PC-3 (cell line): ENCODE measurements around the gene ZNF320. TPM values are rescaled to one million over a fixed set of nuclear protein-coding genes. Genes with fewer than 3 reads are reported as not detected.
A peak's percentile ranks its signal among the peaks of the same experiment; 100 is the strongest.

Experiments used
- ATAC-seq: fragments of 200-7000 bp; cut with Tn5 transposase; 2 replicates; pipeline ENCODE4 v1.9.1; 2020; ENCODE audit warnings: mild to moderate bottlenecking, moderate library complexity
- BruUV-seq: library from RNA; stranded (reverse); fragments of 400-500 nt; replicated peaks from 2 replicates; lab custom pipeline; 2021; lab: Mats Ljungman, UMichigan
- CTCF ChIA-PET: fragments of 300-600 bp; sonication (Branson Sonifier 250); formaldehyde crosslinking; loops from one replicate; lab custom pipeline; 2022; ENCODE audit warnings: antibody characterized with exemption; lab: Charles Lee
- POLR2A ChIA-PET: fragments of 300-600 bp; sonication (Branson Sonifier 250); formaldehyde crosslinking; loops from one replicate; lab custom pipeline; 2022; ENCODE audit warnings: antibody characterized with exemption; ENCODE audit not compliant: unreplicated experiment; lab: Charles Lee
- DNase-seq: peaks from one replicate; pipeline ENCODE4 v3.0.0-alpha.2; 2015
- H2AFZ ChIP-seq: fragments of 300-600 bp; sonication (generic); 2 replicates; pipeline ENCODE4 v1.6.0; 2016; ENCODE audit warnings: antibody characterized with exemption, low read length
- H3F3A ChIP-seq: fragments of 300-600 bp; sonication (generic); one replicate; pipeline ENCODE4 v1.6.0; 2017; ENCODE audit warnings: antibody characterized with exemption, low read length, control low read depth, mild to moderate bottlenecking; ENCODE audit not compliant: unreplicated experiment
- H3K27ac ChIP-seq: fragments of 300-600 bp; sonication (generic); 2 replicates; pipeline ENCODE4 v1.5.1; 2016; ENCODE audit warnings: mild to moderate bottlenecking, low read length
- H3K27me3 ChIP-seq: fragments of 300-600 bp; sonication (generic); 2 replicates; pipeline ENCODE4 v1.6.1; 2016; ENCODE audit warnings: low read length, mixed read lengths
- H3K36me3 ChIP-seq: fragments of 300-600 bp; sonication (generic); 2 replicates; pipeline ENCODE4 v1.6.1; 2016; ENCODE audit warnings: low read depth, mixed run types, low read length, mixed read lengths
- H3K4me1 ChIP-seq: fragments of 300-600 bp; sonication (generic); 2 replicates; pipeline ENCODE4 v1.5.1; 2016; ENCODE audit warnings: low read length; ENCODE audit not compliant: insufficient read depth
- H3K4me2 ChIP-seq: fragments of 300-600 bp; sonication (generic); 2 replicates; pipeline ENCODE4 v1.6.0; 2016; ENCODE audit warnings: low read length
- H3K4me3 ChIP-seq: fragments of 300-600 bp; sonication (generic); 2 replicates; pipeline ENCODE4 v1.5.1; 2016; ENCODE audit warnings: mild to moderate bottlenecking, low read length, mixed read lengths
- H3K79me2 ChIP-seq: fragments of 300-600 bp; sonication (generic); 2 replicates; pipeline ENCODE4 v1.6.1; 2017; ENCODE audit warnings: low read length, mixed read lengths
- H3K9ac ChIP-seq: fragments of 300-600 bp; sonication (generic); 2 replicates; pipeline ENCODE4 v1.6.0; 2016; ENCODE audit warnings: mild to moderate bottlenecking, low read length
- H3K9me2 ChIP-seq: fragments of 300-600 bp; sonication (generic); replicated peaks from 2 replicates; pipeline ENCODE4 v1.6.1; 2016; ENCODE audit warnings: mixed run types, low read length, mixed read lengths
- H3K9me3 ChIP-seq: fragments of 300-600 bp; sonication (generic); 2 replicates; pipeline ENCODE4 v1.6.1; 2016; ENCODE audit warnings: low read length, mixed read lengths
- H4K20me1 ChIP-seq: fragments of 300-600 bp; sonication (generic); 2 replicates; pipeline ENCODE4 v1.6.1; 2016; ENCODE audit warnings: low read length, mixed read lengths
- CTCF ChIP-seq: fragments of 300-600 bp; sonication (generic); conservative IDR thresholded peaks from 2 replicates; pipeline ENCODE4 v1.5.1; 2017; ENCODE audit warnings: antibody characterized with exemption, low read depth, mild to moderate bottlenecking, low read length
- EZH2 ChIP-seq: fragments of 300-600 bp; sonication (generic); IDR thresholded peaks from one replicate; pipeline ENCODE4 v1.6.1; 2017; ENCODE audit warnings: antibody characterized with exemption, mild to moderate bottlenecking, low read length; ENCODE audit not compliant: unreplicated experiment
- EZH2phosphoT487 ChIP-seq: fragments of 300-600 bp; sonication (generic); IDR thresholded peaks from 2 replicates; pipeline ENCODE4 v1.6.1; 2018; ENCODE audit warnings: mild to moderate bottlenecking, antibody characterized with exemption, low read length, borderline replicate concordance
- intact Hi-C: fragments of 100-400 bp; cut with micrococcal nuclease; formaldehyde crosslinking; loops from 2 replicates; pipeline ENCODE4 v1.9.0; 2023
- total RNA-seq: library from RNA; depleted of rRNA; stranded (reverse); fragments of >200 nt; gene quantifications from 2 replicates; pipeline ENCODE4 v1.2.3, GENCODE V29; 2014

The ZNF320 gene
- total RNA-seq, 1 experiment from 2014 or later, result 10.6 TPM

DNA sequence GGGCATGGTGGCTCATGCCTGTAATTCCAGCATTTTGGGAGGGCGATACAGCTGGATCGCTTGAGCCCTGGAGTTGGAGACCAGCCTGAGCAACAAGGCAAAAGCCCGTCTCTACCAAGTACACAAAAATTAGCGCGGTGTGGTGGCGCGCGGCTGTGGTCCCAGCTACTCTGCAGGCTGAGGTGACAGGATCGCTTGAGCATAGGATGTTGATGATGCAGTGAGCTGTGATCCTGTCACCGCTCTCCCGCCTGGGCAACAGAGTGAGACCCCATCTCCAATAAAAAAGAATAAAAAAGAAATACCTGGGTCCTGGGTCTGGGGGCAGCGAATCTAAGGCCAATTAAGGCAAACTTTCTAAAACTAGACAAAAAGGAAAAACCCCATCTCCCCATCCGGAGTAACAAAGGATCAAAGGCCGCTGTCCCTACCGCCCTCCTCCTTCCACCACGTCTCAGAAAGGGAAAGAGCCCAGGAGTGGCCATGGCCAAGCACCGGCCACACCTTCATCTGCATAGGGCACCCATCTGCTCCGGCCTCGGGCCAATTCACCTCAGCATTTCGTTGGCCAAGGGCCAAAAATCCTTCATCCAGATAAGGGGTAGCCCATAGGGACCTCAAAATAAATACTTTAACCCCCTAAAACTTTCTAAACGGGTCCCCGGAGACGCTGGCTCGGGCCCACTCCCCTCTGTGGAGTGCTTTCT lies 851 bp downstream of the ZNF320 start:
- POLR2A ChIA-PET, result interaction anchor here (0.5 kb wide), 1 partner anchor 50 kb away, joined by 3 read pairs; no protein-coding TSS in a partner anchor
- CTCF ChIA-PET, result no interaction called here

DNA sequence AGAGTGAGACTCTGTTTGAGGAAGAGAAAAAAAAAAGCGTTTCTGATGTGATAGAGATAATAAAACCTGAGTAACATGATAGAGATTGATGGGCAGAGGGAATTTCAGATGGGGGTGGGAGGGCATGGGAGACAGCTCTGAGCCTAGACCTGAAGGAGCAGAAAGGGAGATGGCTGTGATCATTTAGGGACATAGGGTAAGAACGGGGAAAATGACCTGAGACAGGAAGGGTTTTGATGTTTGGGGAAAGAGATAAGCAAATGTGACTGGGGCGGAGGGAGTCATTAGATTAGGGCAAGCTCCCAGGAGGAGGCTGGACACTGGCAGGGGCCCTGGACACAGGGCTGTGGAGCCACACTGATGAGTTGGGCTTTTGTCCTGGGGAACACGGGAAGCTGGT lies 6.1 kb downstream of the ZNF320 start:
- Histone ChIP-seq H3K9me3 (no peaks in the 10 kb centered on the region), H3K36me3 (peaks cover 44% of the 10 kb centered on the region), H2AFZ (no peak overlapping the region), H3K27ac (no peak overlapping the region), H3K4me1 (no peaks in the 10 kb centered on the region), H3K9ac (no peak overlapping the region), H3K4me2 (no peak overlapping the region), H4K20me1 (no peaks in the 10 kb centered on the region), H3K27me3 (no peaks in the 10 kb centered on the region), H3K4me3 (no peak overlapping the region), H3K79me2 (peaks cover 29% of the 10 kb centered on the region), H3F3A (no peaks in the 10 kb centered on the region), H3K9me2 (no peaks in the 10 kb centered on the region)
- ChIA-PET POLR2A (no interaction called here), CTCF (no interaction called here)
- no peak for TF ChIP-seq CTCF
- TF ChIP-seq EZH2, result no peak
- no peak for TF ChIP-seq EZH2phosphoT487
- intact Hi-C loops, result no loop called here
- BruUV-seq, result no TSS peak
- ATAC-seq (no peak), DNase-seq (no peak)

More for the DNA sequence above, 851 bp downstream of the ZNF320 start:
- Histone ChIP-seq H4K20me1 (no peaks in the 10 kb centered on the region), H3K9ac (peak overlapping the region; percentile 85), H3K4me2 (peak overlapping the region; percentile 94), H3K27me3 (no peaks in the 10 kb centered on the region), H2AFZ (peak overlapping the region; percentile 82), H3K9me3 (no peaks in the 10 kb centered on the region), H3K4me1 (no peaks in the 10 kb centered on the region), H3K27ac (peak overlapping the region; percentile 78), H3K4me3 (peak overlapping the region; percentile 87), H3F3A (no peaks in the 10 kb centered on the region), H3K9me2 (no peaks in the 10 kb centered on the region), H3K79me2 (peaks cover 35% of the 10 kb centered on the region), H3K36me3 (peaks cover 5% of the 10 kb centered on the region; the same call in 1 of the 2 replicates)
- DNase-seq (peak; percentile 50), ATAC-seq (peak; percentile 58)
- no peak for TF ChIP-seq EZH2phosphoT487
- no peak for TF ChIP-seq EZH2
- no peak for TF ChIP-seq CTCF
- no TSS peak for BruUV-seq
- intact Hi-C loops, result loop anchor here (2.0 kb wide), 2 partner anchors 26 to 48 kb away; partner anchors contain the start of gene ZNF888

DNA sequence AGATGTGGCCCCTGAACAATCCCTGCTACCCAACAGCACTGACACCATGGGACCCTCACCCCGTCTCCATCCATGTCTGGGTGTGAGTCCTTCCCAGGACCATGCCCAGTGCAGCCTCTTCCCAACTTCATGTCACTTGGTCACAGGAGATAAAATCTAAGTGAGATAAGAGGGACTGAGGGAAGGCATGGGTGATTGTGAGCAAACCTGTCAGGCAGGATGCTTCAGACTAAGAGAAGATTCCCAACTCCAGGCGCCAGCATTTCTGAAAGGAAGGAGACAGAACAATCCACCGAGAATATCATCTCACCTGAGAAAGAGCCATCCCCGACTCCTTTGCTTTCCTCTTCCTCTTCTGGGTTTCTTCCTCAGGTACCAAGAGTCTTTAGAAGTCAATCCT lies 7.5 kb downstream of the ZNF320 start:
- BruUV-seq, result no TSS peak
- CTCF ChIA-PET, result no interaction called here
- intact Hi-C loops, result no loop called here

More for the DNA sequence above, 7.5 kb downstream of the ZNF320 start:
- Histone ChIP-seq H3K36me3 (peaks cover 52% of the 10 kb centered on the region), H3K4me3 (no peak overlapping the region), H3K27ac (no peak overlapping the region), H3K4me2 (no peak overlapping the region), H3K9ac (no peak overlapping the region), H3K4me1 (no peaks in the 10 kb centered on the region), H2AFZ (no peak overlapping the region), H3K9me3 (0 out of 2 replicates have a peak, but pooled peaks cover 2% of the 10 kb centered on the region), H3K27me3 (no peaks in the 10 kb centered on the region), H3K9me2 (no peaks in the 10 kb centered on the region), H3K79me2 (peaks cover 15% of the 10 kb centered on the region), H4K20me1 (no peaks in the 10 kb centered on the region), H3F3A (no peaks in the 10 kb centered on the region)
- ATAC-seq (no peak), DNase-seq (no peak)
- POLR2A ChIA-PET, result no interaction called here
- TF ChIP-seq EZH2 (no peak), CTCF (no peak), EZH2phosphoT487 (no peak)
